ENCODE data around the gene NLK. TPM values are rescaled to one million over a fixed set of nuclear protein-coding genes. Genes with fewer than 3 reads are reported as not detected.

The NLK gene
- total RNA-seq, 1 experiment from 2014 or later: 12.8 TPM

DNA sequence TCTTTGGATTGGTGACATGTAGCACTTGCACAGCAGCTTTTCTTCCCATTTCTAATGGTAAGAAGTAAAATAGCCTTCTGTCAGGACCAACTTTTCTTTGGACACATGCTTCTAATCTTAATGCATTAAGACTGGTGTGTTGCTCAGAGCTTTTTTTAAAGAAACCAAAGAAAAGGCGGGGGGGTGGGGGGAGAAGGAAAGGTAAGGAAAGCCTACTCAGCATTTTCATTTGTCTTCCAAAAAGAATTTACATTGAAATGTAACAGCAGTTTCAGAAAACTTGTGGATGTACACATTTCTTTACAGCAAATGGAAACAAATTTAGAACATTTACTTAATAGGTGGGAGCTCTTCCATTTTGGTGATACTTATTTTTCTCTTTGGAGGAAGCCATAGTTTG lies 49.6 kb downstream of the NLK start:
- Histone ChIP-seq H3K4me3 (replicated peaks in 1 of 2; ENCODE audit: low read depth in 1 of 2, low read length in 2 of 2) (no peak overlapping the region), H3K9ac (ENCODE audit: low read length) (no peak overlapping the region), H3K9me2 (ENCODE audit: insufficient read depth) (no peaks in the 10 kb centered on the region), H3K9me3 (ENCODE audit: control insufficient read depth in 1 of 2, insufficient read depth in 1 of 2, low read depth in 1 of 2, low read length in 2 of 2) (no peaks in the 10 kb centered on the region), H3K27ac (ENCODE audit: low read depth, low read length) (no peak overlapping the region), H3K27me3 (ENCODE audit: insufficient read depth, low read length) (no peaks in the 10 kb centered on the region), H2AFZ (ENCODE audit: low read depth, low read length, poor library complexity, severe bottlenecking) (no peak overlapping the region), H3K4me2 (ENCODE audit: low read length) (no peak overlapping the region), H3K36me3 (ENCODE audit: control insufficient read depth in 1 of 2, insufficient read depth in 2 of 2, low read length in 2 of 2) (no peaks in the 10 kb centered on the region), H4K20me1 (ENCODE audit: insufficient read depth) (no peaks in the 10 kb centered on the region), H3K4me1 (ENCODE audit: control insufficient read depth in 1 of 2, insufficient read depth in 2 of 2, low read length in 2 of 2) (no peaks in the 10 kb centered on the region), H3K79me2 (ENCODE audit: insufficient read depth, low read length) (peaks cover 28% of the 10 kb centered on the region)
- RAD21 ChIA-PET (ENCODE audit: low non-redundant PET in 1 of 2, low total read pairs in 2 of 2, uncharacterized antibody in 2 of 2, unreplicated experiment in 2 of 2): no interaction called here
- intact Hi-C loops (cut with micrococcal nuclease): no loop called here
- ATAC-seq: no peak
- DNase-seq (ENCODE audit: low read depth, low spot score): no peak
- no TSS peak for BruUV-seq (replicated peaks)
- TF ChIP-seq EZH2 (IDR thresholded peaks at IDR 0.05) (no peak), YY1 (IDR thresholded peaks at IDR 0.05; ENCODE audit: extremely low read depth, insufficient replicate concordance, low read depth, low read length) (no peak), TCF7L2 (IDR thresholded peaks at IDR 0.05; ENCODE audit: borderline replicate concordance, extremely low read depth, insufficient read depth, insufficient read length) (no peak)
- TF ChIP-seq, protein P1, sequence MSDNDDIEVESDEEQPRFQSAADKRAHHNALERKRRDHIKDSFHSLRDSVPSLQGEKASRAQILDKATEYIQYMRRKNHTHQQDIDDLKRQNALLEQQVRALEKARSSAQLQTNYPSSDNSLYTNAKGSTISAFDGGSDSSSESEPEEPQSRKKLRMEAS (IDR thresholded peaks at IDR 0.05): no peak
- TF ChIP-seq, protein P2, sequence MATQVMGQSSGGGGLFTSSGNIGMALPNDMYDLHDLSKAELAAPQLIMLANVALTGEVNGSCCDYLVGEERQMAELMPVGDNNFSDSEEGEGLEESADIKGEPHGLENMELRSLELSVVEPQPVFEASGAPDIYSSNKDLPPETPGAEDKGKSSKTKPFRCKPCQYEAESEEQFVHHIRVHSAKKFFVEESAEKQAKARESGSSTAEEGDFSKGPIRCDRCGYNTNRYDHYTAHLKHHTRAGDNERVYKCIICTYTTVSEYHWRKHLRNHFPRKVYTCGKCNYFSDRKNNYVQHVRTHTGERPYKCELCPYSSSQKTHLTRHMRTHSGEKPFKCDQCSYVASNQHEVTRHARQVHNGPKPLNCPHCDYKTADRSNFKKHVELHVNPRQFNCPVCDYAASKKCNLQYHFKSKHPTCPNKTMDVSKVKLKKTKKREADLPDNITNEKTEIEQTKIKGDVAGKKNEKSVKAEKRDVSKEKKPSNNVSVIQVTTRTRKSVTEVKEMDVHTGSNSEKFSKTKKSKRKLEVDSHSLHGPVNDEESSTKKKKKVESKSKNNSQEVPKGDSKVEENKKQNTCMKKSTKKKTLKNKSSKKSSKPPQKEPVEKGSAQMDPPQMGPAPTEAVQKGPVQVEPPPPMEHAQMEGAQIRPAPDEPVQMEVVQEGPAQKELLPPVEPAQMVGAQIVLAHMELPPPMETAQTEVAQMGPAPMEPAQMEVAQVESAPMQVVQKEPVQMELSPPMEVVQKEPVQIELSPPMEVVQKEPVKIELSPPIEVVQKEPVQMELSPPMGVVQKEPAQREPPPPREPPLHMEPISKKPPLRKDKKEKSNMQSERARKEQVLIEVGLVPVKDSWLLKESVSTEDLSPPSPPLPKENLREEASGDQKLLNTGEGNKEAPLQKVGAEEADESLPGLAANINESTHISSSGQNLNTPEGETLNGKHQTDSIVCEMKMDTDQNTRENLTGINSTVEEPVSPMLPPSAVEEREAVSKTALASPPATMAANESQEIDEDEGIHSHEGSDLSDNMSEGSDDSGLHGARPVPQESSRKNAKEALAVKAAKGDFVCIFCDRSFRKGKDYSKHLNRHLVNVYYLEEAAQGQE (IDR thresholded peaks at IDR 0.05; ENCODE audit: low read depth): no peak
- POLR2A ChIA-PET: interaction anchor here (0.6 kb wide), 1 partner anchor 39 kb away, joined by 3 read pairs; no protein-coding TSS in a partner anchor
- CTCF ChIA-PET: interaction anchor here (0.6 kb wide), 1 partner anchor 332 kb away, joined by 3 read pairs; no protein-coding TSS in a partner anchor

All from HCT116 (cell line).